ENCODE results near the gene SLC5A11. TPM values are rescaled to one million over a fixed set of nuclear protein-coding genes. Genes with fewer than 3 reads are reported as not detected.

Gene SLC5A11
- polyA plus RNA-seq, 3 donors = 0.60 TPM; not detected in 2

GRCh38 chr16:24929409-24929808 lies 83.6 kb downstream of the SLC5A11 start:
- WGBS (ENCODE audit: insufficient coverage) = 94% methylated on average over 3 of the region's 5 CpGs
- Histone ChIP-seq H3K27me3 (ENCODE audit: control insufficient read depth in 2 of 2, insufficient read depth in 2 of 2, low read length in 2 of 2) (no peaks in the 10 kb centered on the region), H3K9me3 (replicated peaks in 1 of 2; ENCODE audit: control insufficient read depth in 1 of 2, insufficient read depth in 1 of 2, low read length in 2 of 2) (no peaks in the 10 kb centered on the region), H3K36me3 (replicated peaks in 1 of 2; ENCODE audit: control insufficient read depth in 1 of 2, insufficient read depth in 2 of 2, low read length in 2 of 2) (peaks cover 80 to 100% of the 10 kb centered on the region in 2 donors), H3K79me2 (ENCODE audit: insufficient read depth, low read length) (no peaks in the 10 kb centered on the region), H3K4me3 (replicated peaks in 1 of 3; ENCODE audit: low read depth in 2 of 3, low read length in 3 of 3) (no peak overlapping the region), H3K4me2 (replicated peaks; ENCODE audit: extremely low read depth, low read length, poor library complexity, severe bottlenecking) (no peak overlapping the region), H3K27ac (ENCODE audit: low read depth in 1 of 2, low read length in 2 of 2) (no peak overlapping the region), H3K4me1 (ENCODE audit: control insufficient read depth in 1 of 2, insufficient read depth in 2 of 2, low read length in 2 of 2) (no peaks in the 10 kb centered on the region), H4K20me1 (ENCODE audit: insufficient read depth, low read length) (peaks cover 52% of the 10 kb centered on the region), H2AFZ (ENCODE audit: insufficient read depth, low read depth, low read length, poor library complexity, severe bottlenecking) (no peak overlapping the region), H3K9ac (ENCODE audit: insufficient read depth, low read length, poor library complexity, severe bottlenecking) (no peak overlapping the region)
- intact Hi-C loops (cut with micrococcal nuclease) = no loop called here
- H3K9me3 Mint-ChIP-seq = no peaks in the 10 kb centered on the region
- TF ChIP-seq CTCF (IDR thresholded peaks at IDR 0.05) = no peak
- DNase-seq = no peak
- H3K4me1 Mint-ChIP-seq = no peaks in the 10 kb centered on the region
- H3K27me3 Mint-ChIP-seq (ENCODE audit: low read depth in 3 of 3) = peaks cover 0 to 2% (median 0%) of the 10 kb centered on the region in 3 donors
- H3K36me3 Mint-ChIP-seq = peaks cover 69 to 94% of the 10 kb centered on the region in 2 donors
- no peak overlapping the region for H3K4me3 Mint-ChIP-seq
- peak overlapping the region in 1 of 7 donors; percentile 26 for H3K27ac Mint-ChIP-seq

GRCh38 chr16:24930440-24930839 lies 84.7 kb downstream of the SLC5A11 start:
- H3K4me2 ChIP-seq (replicated peaks; ENCODE audit: extremely low read depth, low read length, poor library complexity, severe bottlenecking) = no peak overlapping the region
- no peak overlapping the region for H3K27ac Mint-ChIP-seq
- no peak overlapping the region for H3K4me3 ChIP-seq (replicated peaks in 1 of 3; ENCODE audit: low read depth in 2 of 3, low read length in 3 of 3)
- intact Hi-C loops (cut with micrococcal nuclease) = no loop called here
- no peaks in the 10 kb centered on the region for H3K79me2 ChIP-seq (ENCODE audit: insufficient read depth, low read length)
- H3K36me3 Mint-ChIP-seq = peaks cover 77 to 96% of the 10 kb centered on the region in 2 donors
- TF ChIP-seq CTCF (IDR thresholded peaks at IDR 0.05) = no peak
- H3K36me3 ChIP-seq (replicated peaks in 1 of 2; ENCODE audit: control insufficient read depth in 1 of 2, insufficient read depth in 2 of 2, low read length in 2 of 2) = peaks cover 91 to 100% of the 10 kb centered on the region in 2 donors
- H3K27ac ChIP-seq (ENCODE audit: low read depth in 1 of 2, low read length in 2 of 2) = no peak overlapping the region
- no peaks in the 10 kb centered on the region for H3K4me1 ChIP-seq (ENCODE audit: control insufficient read depth in 1 of 2, insufficient read depth in 2 of 2, low read length in 2 of 2)
- H3K9me3 ChIP-seq (replicated peaks in 1 of 2; ENCODE audit: control insufficient read depth in 1 of 2, insufficient read depth in 1 of 2, low read length in 2 of 2) = no peaks in the 10 kb centered on the region
- WGBS (ENCODE audit: insufficient coverage) = 100% methylated on average over 5 of the region's 6 CpGs
- H4K20me1 ChIP-seq (ENCODE audit: insufficient read depth, low read length) = peaks cover 60% of the 10 kb centered on the region
- H3K9me3 Mint-ChIP-seq = no peaks in the 10 kb centered on the region
- no peaks in the 10 kb centered on the region for H3K4me1 Mint-ChIP-seq
- H3K27me3 Mint-ChIP-seq (ENCODE audit: low read depth in 3 of 3) = peaks cover 0 to 2% (median 0%) of the 10 kb centered on the region in 3 donors
- H3K4me3 Mint-ChIP-seq = no peak overlapping the region
- no peak for DNase-seq
- H3K9ac ChIP-seq (ENCODE audit: insufficient read depth, low read length, poor library complexity, severe bottlenecking) = no peak overlapping the region
- no peaks in the 10 kb centered on the region for H3K27me3 ChIP-seq (ENCODE audit: control insufficient read depth in 2 of 2, insufficient read depth in 2 of 2, low read length in 2 of 2)
- H2AFZ ChIP-seq (ENCODE audit: insufficient read depth, low read depth, low read length, poor library complexity, severe bottlenecking) = no peak overlapping the region
